ES-I3 (cell line): Measurements from ENCODE around the gene UBAC2.

Source experiments
- H3K36me3 ChIP-seq: 2 replicates; pipeline ENCODE4 v1.6.1; 2013; ENCODE audit warnings: mild to moderate bottlenecking, low read length, control low read depth, moderate library complexity; ENCODE audit not compliant: insufficient read depth
- H3K4me1 ChIP-seq: 2 replicates; pipeline ENCODE4 v1.6.1; 2013; ENCODE audit warnings: mild to moderate bottlenecking, control low read depth, low read length; ENCODE audit not compliant: insufficient read depth
- H3K9ac ChIP-seq: 2 replicates; pipeline ENCODE4 v1.6.1; 2013; ENCODE audit warnings: low read depth, mild to moderate bottlenecking, low read length, moderate library complexity
- H3K9me3 ChIP-seq: 2 replicates; pipeline ENCODE4 v1.6.1; 2013; ENCODE audit warnings: mild to moderate bottlenecking, low read length, moderate library complexity; ENCODE audit not compliant: control insufficient read depth, insufficient read depth

UBAC2 gene

GRCh38 chr13:99313501-99313900, 112.8 kb downstream of the UBAC2 start:
- H3K36me3 ChIP-seq = no peaks in the 10 kb centered on the region
- H3K4me1 ChIP-seq = peaks cover 9% of the 10 kb centered on the region; the same call in 1 of the 2 replicates
- H3K9ac ChIP-seq = no peak overlapping the region
- H3K9me3 ChIP-seq = no peaks in the 10 kb centered on the region

- Histone ChIP-seq H3K4me1 (peaks cover 9% of the 10 kb centered on the region; the same call in 1 of the 2 replicates), H3K9me3 (no peaks in the 10 kb centered on the region), H3K36me3 (no peaks in the 10 kb centered on the region), H3K9ac (no peak overlapping the region)
Measured at GRCh38 chr13:99313941-99314340, 113.3 kb downstream of the UBAC2 start.

- H3K9ac ChIP-seq = no peak overlapping the region
- H3K4me1 ChIP-seq = peaks cover 9% of the 10 kb centered on the region; the same call in 1 of the 2 replicates
- H3K36me3 ChIP-seq = no peaks in the 10 kb centered on the region
- no peaks in the 10 kb centered on the region for H3K9me3 ChIP-seq
Measured at GRCh38 chr13:99314640-99315176, 114.1 kb downstream of the UBAC2 start.

GRCh38 chr13:99315186-99315585, 114.5 kb downstream of the UBAC2 start:
- no peak overlapping the region for H3K9ac ChIP-seq

GRCh38 chr13:99316224-99316623, 115.6 kb downstream of the UBAC2 start:
- Histone ChIP-seq H3K4me1 (peaks cover 9% of the 10 kb centered on the region; the same call in 1 of the 2 replicates), H3K9me3 (no peaks in the 10 kb centered on the region), H3K36me3 (no peaks in the 10 kb centered on the region), H3K9ac (no peak overlapping the region)

More at GRCh38 chr13:99315186-99315585, 114.5 kb downstream of the UBAC2 start:
- H3K4me1 ChIP-seq = peaks cover 9% of the 10 kb centered on the region; the same call in 1 of the 2 replicates
- no peaks in the 10 kb centered on the region for H3K9me3 ChIP-seq
- H3K36me3 ChIP-seq = no peaks in the 10 kb centered on the region

- Histone ChIP-seq H3K36me3 (no peaks in the 10 kb centered on the region), H3K9me3 (no peaks in the 10 kb centered on the region), H3K9ac (no peak overlapping the region), H3K4me1 (peaks cover 9% of the 10 kb centered on the region; the same call in 1 of the 2 replicates)
Measured at GRCh38 chr13:99316657-99317256, 116.1 kb downstream of the UBAC2 start.

DNA sequence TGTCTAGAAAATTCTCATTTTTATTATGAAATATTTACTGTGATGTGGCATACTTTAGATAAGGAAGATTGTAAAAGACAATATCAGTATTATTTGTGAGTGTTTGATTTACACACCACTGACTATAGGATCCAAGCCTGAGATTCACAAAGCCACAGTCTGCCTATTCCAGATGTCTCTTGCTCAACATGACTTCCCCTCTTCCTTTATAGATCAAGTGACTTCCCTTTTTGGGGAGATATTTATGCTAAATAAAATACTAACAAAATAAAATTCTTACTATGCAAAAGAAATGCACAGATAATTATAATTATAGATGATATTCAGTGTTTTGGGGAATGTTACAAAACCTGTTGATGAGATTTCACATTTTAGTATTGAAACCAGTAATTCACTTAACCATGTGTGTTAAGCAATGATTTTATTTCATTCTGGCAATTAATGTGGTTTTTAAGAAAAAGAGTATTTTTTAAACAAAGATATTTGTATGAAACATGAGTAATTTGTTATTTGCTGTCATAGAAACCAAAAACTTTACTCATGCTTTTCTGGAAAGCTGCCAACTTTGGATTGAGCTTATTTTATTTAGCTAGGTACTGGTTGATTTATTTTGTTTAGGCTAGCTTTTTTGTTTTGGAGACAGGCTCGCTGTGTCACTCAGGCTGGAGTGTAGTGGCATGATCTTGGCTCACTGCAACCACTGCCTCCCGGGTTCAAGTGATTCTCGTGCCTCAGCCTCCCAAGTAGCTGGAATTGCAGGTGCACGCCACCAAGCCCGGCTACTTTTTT, 120.2 kb downstream of the UBAC2 start:
- Histone ChIP-seq H3K9me3 (no peaks in the 10 kb centered on the region), H3K9ac (no peak overlapping the region), H3K4me1 (no peaks in the 10 kb centered on the region), H3K36me3 (no peaks in the 10 kb centered on the region)

DNA sequence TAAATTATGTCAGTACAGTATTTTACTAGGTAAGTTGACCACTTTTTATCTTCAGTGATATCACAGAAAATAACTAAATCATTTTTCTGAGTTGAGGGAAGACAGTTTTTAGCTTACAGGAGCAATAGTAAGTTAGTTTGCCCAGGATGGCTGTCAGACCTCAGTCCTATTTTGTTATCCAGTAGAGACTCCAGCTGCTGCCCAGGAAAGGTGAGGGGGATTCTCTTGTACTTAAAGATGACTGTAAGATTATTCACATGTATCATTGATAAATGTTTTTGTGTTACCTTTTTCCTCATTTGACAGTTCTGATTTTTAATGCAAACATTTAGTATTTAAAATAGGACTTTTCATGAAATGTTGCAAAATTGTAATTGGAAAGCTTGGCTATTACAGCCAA, 121.1 kb downstream of the UBAC2 start:
- H3K4me1 ChIP-seq = no peaks in the 10 kb centered on the region
- no peaks in the 10 kb centered on the region for H3K36me3 ChIP-seq
- H3K9ac ChIP-seq = no peak overlapping the region
- no peaks in the 10 kb centered on the region for H3K9me3 ChIP-seq

GRCh38 chr13:99322297-99323103, 121.8 kb downstream of the UBAC2 start:
- Histone ChIP-seq H3K36me3 (no peaks in the 10 kb centered on the region), H3K4me1 (no peaks in the 10 kb centered on the region), H3K9me3 (no peaks in the 10 kb centered on the region), H3K9ac (no peak overlapping the region)

DNA sequence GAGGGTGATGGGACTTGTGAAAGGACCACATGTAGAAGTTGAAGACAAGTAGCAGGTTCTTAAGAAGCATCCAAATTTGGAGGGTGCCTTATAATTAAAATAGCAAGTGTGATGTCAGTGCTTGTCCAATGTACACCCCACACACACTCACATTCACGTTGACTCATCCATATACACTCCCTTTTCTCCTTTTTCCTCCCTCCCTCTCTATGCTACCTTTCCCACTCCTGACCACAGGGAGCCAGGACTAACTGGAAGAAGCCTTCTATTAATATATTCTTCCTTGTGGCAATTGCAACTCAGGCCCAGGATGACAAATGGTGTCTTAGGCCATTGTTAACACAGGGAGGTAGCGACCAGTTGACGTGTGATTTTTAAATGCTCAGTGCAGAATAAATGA, 122.8 kb downstream of the UBAC2 start:
- Histone ChIP-seq H3K9me3 (no peaks in the 10 kb centered on the region), H3K36me3 (no peaks in the 10 kb centered on the region), H3K9ac (no peak overlapping the region), H3K4me1 (no peaks in the 10 kb centered on the region)

DNA sequence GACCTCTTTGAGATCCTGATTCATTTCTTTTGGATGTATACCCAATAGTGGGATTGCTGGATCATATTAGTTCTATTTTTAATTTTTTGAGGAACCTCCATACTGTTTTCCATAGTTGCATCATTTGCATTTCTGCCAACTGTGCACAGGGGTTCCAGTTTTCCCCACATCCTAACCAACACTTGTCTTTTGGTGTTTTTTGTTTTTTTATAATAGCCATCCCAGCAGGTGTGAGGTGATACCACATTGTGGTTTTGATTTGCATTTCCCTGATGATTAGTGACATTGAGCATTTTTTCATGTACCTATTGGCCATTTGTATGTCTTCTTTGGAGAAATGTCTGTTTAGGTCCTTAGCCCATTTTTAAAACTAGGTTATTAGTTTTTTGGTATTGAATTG, 125.4 kb downstream of the UBAC2 start:
- H3K9ac ChIP-seq = no peak overlapping the region
- H3K9me3 ChIP-seq = no peaks in the 10 kb centered on the region
- no peaks in the 10 kb centered on the region for H3K36me3 ChIP-seq
- H3K4me1 ChIP-seq = no peaks in the 10 kb centered on the region

GRCh38 chr13:99327126-99327525, 126.5 kb downstream of the UBAC2 start:
- no peaks in the 10 kb centered on the region for H3K4me1 ChIP-seq
- no peaks in the 10 kb centered on the region for H3K36me3 ChIP-seq
- H3K9me3 ChIP-seq = no peaks in the 10 kb centered on the region
- H3K9ac ChIP-seq = no peak overlapping the region

GRCh38 chr13:99327761-99328160, 127.1 kb downstream of the UBAC2 start:
- Histone ChIP-seq H3K4me1 (no peaks in the 10 kb centered on the region), H3K36me3 (no peaks in the 10 kb centered on the region)

DNA sequence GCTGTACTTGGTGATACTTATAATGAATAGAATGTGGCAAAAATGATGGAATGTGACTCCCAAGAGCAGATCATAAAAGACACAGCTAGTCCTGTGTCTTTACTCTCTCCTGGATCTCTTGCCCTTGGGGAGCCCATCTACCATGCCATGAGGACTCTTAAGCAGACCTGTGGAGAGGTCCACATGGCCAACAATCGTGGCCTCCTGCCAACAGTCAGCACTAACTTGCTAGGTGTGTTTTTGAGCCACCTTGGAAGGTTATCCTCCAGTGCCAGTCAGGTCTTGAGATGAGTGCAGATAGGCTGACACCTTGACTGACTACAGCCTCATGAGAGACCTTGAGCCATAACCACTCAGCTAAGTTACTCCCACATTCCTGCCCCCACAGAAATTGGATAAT, 128.8 kb downstream of the UBAC2 start:
- Histone ChIP-seq H3K9ac (no peak overlapping the region), H3K4me1 (no peaks in the 10 kb centered on the region), H3K36me3 (no peaks in the 10 kb centered on the region), H3K9me3 (no peaks in the 10 kb centered on the region)

More at GRCh38 chr13:99327761-99328160, 127.1 kb downstream of the UBAC2 start:
- Histone ChIP-seq H3K9ac (no peak overlapping the region), H3K9me3 (no peaks in the 10 kb centered on the region)
